IMR-90 (cell line): ENCODE measurements around the gene ART3. TPM values are rescaled to one million over a fixed set of nuclear protein-coding genes. Genes with fewer than 3 reads are reported as not detected.

Experiments
- ATAC-seq: fragments of 200-7000 bp; cut with Tn5 transposase; 2 replicates; pipeline ENCODE4 v1.9.1; 2020; ENCODE audit warnings: low read depth, mild to moderate bottlenecking, moderate library complexity
- BruUV-seq: library from RNA; stranded (reverse); fragments of 400-500 nt; replicated peaks from 2 replicates; lab custom pipeline; 2021; lab: Mats Ljungman, UMichigan
- CTCF ChIA-PET: fragments of 300-600 bp; formaldehyde crosslinking; extraction: SDS; loops from one replicate; lab custom pipeline; 2021; ENCODE audit warnings: antibody characterized with exemption; lab: Yijun Ruan, JAX
- POLR2A ChIA-PET: fragments of 300-600 bp; sonication (Branson Sonifier 250); formaldehyde crosslinking; loops from one replicate; lab custom pipeline; 2022; ENCODE audit warnings: antibody characterized with exemption; ENCODE audit not compliant: unreplicated experiment; lab: Charles Lee
- DNase-seq: peaks from one replicate; pipeline ENCODE4 v3.0.0; 2013
- H2AFZ ChIP-seq: replicated peaks from 2 replicates; pipeline ENCODE3; 2013; ENCODE audit warnings: low read length, mild to moderate bottlenecking; ENCODE audit not compliant: poor library complexity
- H2AK5ac ChIP-seq: 2 replicates; pipeline ENCODE4 v1.6.1; 2013; ENCODE audit warnings: low read depth, low read length, inconsistent platforms
- H2AK9ac ChIP-seq: replicated peaks from 2 replicates; pipeline ENCODE3; 2013; ENCODE audit warnings: mild to moderate bottlenecking, low read depth, low read length, moderate library complexity; ENCODE audit not compliant: poor library complexity
- H2BK120ac ChIP-seq: 2 replicates; pipeline ENCODE4 v1.6.1; 2013; ENCODE audit warnings: low read depth, low read length, inconsistent platforms
- H2BK15ac ChIP-seq: 3 replicates; pipeline ENCODE4 v1.6.1; 2013; ENCODE audit warnings: low read depth, low read length, inconsistent platforms
- H2BK20ac ChIP-seq: 2 replicates; pipeline ENCODE4 v1.6.1; 2013; ENCODE audit warnings: low read depth, mild to moderate bottlenecking, inconsistent platforms, low read length, moderate library complexity
- H2BK5ac ChIP-seq: 2 replicates; pipeline ENCODE4 v1.6.1; 2013; ENCODE audit warnings: mild to moderate bottlenecking, low read depth, low read length, inconsistent platforms; ENCODE audit not compliant: poor library complexity, severe bottlenecking
- H3K14ac ChIP-seq: replicated peaks from 2 replicates; pipeline ENCODE4 v1.6.1; 2013; ENCODE audit warnings: low read depth, low read length, inconsistent platforms
- H3K18ac ChIP-seq: 2 replicates; pipeline ENCODE4 v1.6.1; 2013; ENCODE audit warnings: low read depth, low read length, control low read depth
- H3K23ac ChIP-seq: 2 replicates; pipeline ENCODE4 v1.6.1; 2013; ENCODE audit warnings: low read depth, low read length, inconsistent platforms
- H3K27ac ChIP-seq: 2 replicates; pipeline ENCODE4 v1.5.1; 2013; ENCODE audit warnings: mild to moderate bottlenecking, control low read depth, low read length; ENCODE audit not compliant: insufficient read depth
- H3K27me3 ChIP-seq: 2 replicates; pipeline ENCODE4 v1.6.1; 2013; ENCODE audit warnings: low read length; ENCODE audit not compliant: control insufficient read depth, insufficient read depth
- H3K36me3 ChIP-seq: 2 replicates; pipeline ENCODE4 v1.6.1; 2013; ENCODE audit warnings: low read length, mixed read lengths; ENCODE audit not compliant: control insufficient read depth, insufficient read depth
- H3K4ac ChIP-seq: 2 replicates; pipeline ENCODE4 v1.6.1; 2013; ENCODE audit warnings: low read depth, low read length, inconsistent platforms
- H3K4me1 ChIP-seq: 2 replicates; pipeline ENCODE4 v1.6.1; 2013; ENCODE audit warnings: low read length, mixed read lengths; ENCODE audit not compliant: control insufficient read depth, insufficient read depth
- H3K4me2 ChIP-seq: 2 replicates; pipeline ENCODE4 v1.6.1; 2013; ENCODE audit warnings: low read depth, mild to moderate bottlenecking, control low read depth, low read length, moderate library complexity
- H3K4me3 ChIP-seq: 2 replicates; pipeline ENCODE4 v1.5.1; 2013; ENCODE audit warnings: low read depth, mild to moderate bottlenecking, control low read depth, low read length, moderate library complexity; ENCODE audit not compliant: insufficient read depth
- H3K56ac ChIP-seq: 2 replicates; pipeline ENCODE4 v1.6.1; 2013; ENCODE audit warnings: low read length, inconsistent platforms; ENCODE audit not compliant: insufficient read depth; ENCODE audit errors: extremely low read depth
- H3K79me1 ChIP-seq, 2 experiments: 2 replicates each; pipeline ENCODE4 v1.6.1; 2013; ENCODE audit warnings: low read length in 2 of 2, inconsistent platforms in 1 of 2, low read depth in 1 of 2
- H3K9ac ChIP-seq: 2 replicates; pipeline ENCODE4 v1.6.1; 2013; ENCODE audit warnings: low read depth, low read length, control low read depth
- H3K9me1 ChIP-seq: 2 replicates; pipeline ENCODE4 v1.6.1; 2013; ENCODE audit warnings: low read length, inconsistent platforms; ENCODE audit not compliant: insufficient read depth
- H3K9me3 ChIP-seq: 2 replicates; pipeline ENCODE4 v1.6.1; 2013; ENCODE audit warnings: low read length; ENCODE audit not compliant: control insufficient read depth, insufficient read depth
- H4K20me1 ChIP-seq: 2 replicates; pipeline ENCODE4 v1.6.1; 2013; ENCODE audit warnings: low read length, inconsistent platforms; ENCODE audit not compliant: insufficient read depth
- H4K5ac ChIP-seq: 2 replicates; pipeline ENCODE4 v1.6.1; 2013; ENCODE audit warnings: mild to moderate bottlenecking, low read depth, low read length, control low read depth
- H4K8ac ChIP-seq, 2 experiments: 2 replicates each; pipeline ENCODE4 v1.6.1; 2013; ENCODE audit warnings: low read depth in 2 of 2, low read length in 2 of 2, control low read depth in 1 of 2, inconsistent platforms in 1 of 2
- H4K91ac ChIP-seq: 2 replicates; pipeline ENCODE4 v1.6.1; 2013; ENCODE audit warnings: low read depth, low read length, inconsistent platforms; ENCODE audit not compliant: insufficient read depth
- CEBPB ChIP-seq: IDR thresholded peaks from 2 replicates; pipeline ENCODE4 v1.6.1; 2012; ENCODE audit warnings: low read depth, low read length, improper control_type of control experiment
- MAFK ChIP-seq: IDR thresholded peaks from 2 replicates; pipeline ENCODE4 v1.6.1; 2012; ENCODE audit warnings: low read depth, low read length, improper control_type of control experiment
- MAZ ChIP-seq: IDR thresholded peaks from 2 replicates; pipeline ENCODE4 v1.6.1; 2012; ENCODE audit warnings: low read depth, mild to moderate bottlenecking, low read length, improper control_type of control experiment, moderate library complexity, borderline replicate concordance
- MXI1 ChIP-seq: IDR thresholded peaks from 2 replicates; pipeline ENCODE4 v1.6.1; 2012; ENCODE audit warnings: low read depth, mild to moderate bottlenecking, low read length, moderate library complexity, borderline replicate concordance
- NFE2L2 ChIP-seq: fragments of 150-350 bp; IDR thresholded peaks from 2 replicates; pipeline ENCODE4 v1.6.1; 2016; ENCODE audit warnings: low read depth, mild to moderate bottlenecking, low read length
- POLR2A ChIP-seq: IDR thresholded peaks from 2 replicates; pipeline ENCODE4 v1.6.1; 2012; ENCODE audit warnings: mild to moderate bottlenecking, low read depth, low read length
- RAD21 ChIP-seq: IDR thresholded peaks from 2 replicates; pipeline ENCODE4 v1.6.1; 2012; ENCODE audit warnings: low read length, improper control_type of control experiment
- RCOR1 ChIP-seq: IDR thresholded peaks from 2 replicates; pipeline ENCODE4 v1.6.1; 2012; ENCODE audit warnings: mild to moderate bottlenecking, low read length, improper control_type of control experiment; ENCODE audit not compliant: insufficient replicate concordance
- RFX5 ChIP-seq: IDR thresholded peaks from 2 replicates; pipeline ENCODE4 v1.8.0; 2012; ENCODE audit warnings: low read depth, mild to moderate bottlenecking, low read length, moderate library complexity
- SMC3 ChIP-seq: fragments of 150-350 bp; IDR thresholded peaks from 2 replicates; pipeline ENCODE4 v1.6.1; 2016; ENCODE audit warnings: low read depth, mild to moderate bottlenecking, antibody characterized with exemption, low read length, moderate library complexity
- WGBS, 2 experiments: methylation state at CpG; one replicate each; pipeline versions ENCODE4 v1.1.5 to v1.1.7; 2013; ENCODE audit warnings: missing lambda C conversion rate in 2 of 2; ENCODE audit not compliant: insufficient read length in 1 of 2; ENCODE audit errors: extremely low coverage in 2 of 2; 5-methylcytosine and 5-hydroxymethylcytosine counted together
- dilution Hi-C: fragments of 300-500 bp; cut with HindIII; formaldehyde crosslinking; loops from one replicate; pipeline ENCODE4 v1.14.3; 2018; ENCODE audit warnings: low sequenced_read_pairs; ENCODE audit not compliant: unreplicated experiment
- in situ Hi-C: fragments of 300-500 bp; cut with MboI; formaldehyde crosslinking; loops from 3 replicates; pipeline ENCODE4 v1.14.3; 2019; ENCODE audit warnings: low sequenced_read_pairs, inconsistent platforms, mixed read lengths
- intact Hi-C: fragments of 100-400 bp; cut with micrococcal nuclease; formaldehyde crosslinking; loops from 2 replicates; pipeline ENCODE4 v1.10.0; 2022
- polyA plus RNA-seq, 3 experiments: library from polyadenylated mRNA; depleted of rRNA; stranded (reverse); fragments of >200 nt; gene quantifications; 2 replicates each; pipeline ENCODE4 v1.2.3, GENCODE V29; 2012; ENCODE audit warnings: low replicate concordance in 1 of 3
- total RNA-seq: library from RNA; depleted of rRNA; stranded (reverse); fragments of >200 nt; gene quantifications from 2 replicates; pipeline ENCODE4 v1.2.3, GENCODE V29; 2012
- TF ChIP-seq, protein P1 (sequence below): conservative IDR thresholded peaks from 2 replicates; pipeline ENCODE4 v1.5.1; 2012; ENCODE audit warnings: mild to moderate bottlenecking, low read depth, low read length, improper control_type of control experiment
- TF ChIP-seq, protein P2 (sequence below): fragments of 150-350 bp; IDR thresholded peaks from 2 replicates; pipeline ENCODE4 v1.6.1; 2016; ENCODE audit warnings: low read depth, mild to moderate bottlenecking, low read length, moderate library complexity, borderline replicate concordance
- TF ChIP-seq, protein P3 (sequence below): fragments of 150-350 bp; IDR thresholded peaks from 2 replicates; pipeline ENCODE4 v1.6.1; 2017; ENCODE audit warnings: mild to moderate bottlenecking, antibody characterized with exemption, low read length, low read depth

Gene ART3
- total and polyA plus RNA-seq, 2 of the 4 experiments (the other 2 are of a cell fraction) = 0.15 TPM; not detected in 1

DNA sequence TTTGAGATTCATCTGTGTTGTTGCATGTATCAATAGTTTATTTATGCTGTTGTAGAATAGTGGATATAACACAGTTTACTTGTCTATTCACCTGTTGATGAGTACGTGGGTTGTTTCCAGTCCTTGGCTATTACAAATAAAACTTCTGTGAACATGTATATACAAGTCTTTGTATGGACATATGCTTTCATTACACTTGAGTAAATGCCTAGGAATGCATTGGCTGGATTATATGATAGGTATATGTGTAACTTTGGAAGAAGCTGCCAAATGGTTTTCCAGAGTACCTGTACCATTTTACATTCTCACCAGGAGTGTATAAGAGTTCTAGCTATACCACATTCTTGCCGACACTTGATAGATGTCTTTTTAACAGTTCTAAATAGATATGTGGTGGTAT lies 16.5 kb downstream of the ART3 start:
- in situ Hi-C loops = no loop called here
- CTCF ChIA-PET = no interaction called here

More for the DNA sequence above, 16.5 kb downstream of the ART3 start:
- intact Hi-C loops (no loop called here), dilution Hi-C loops (no loop called here)
- H3K14ac ChIP-seq = no peak overlapping the region
- H4K5ac ChIP-seq = no peak overlapping the region
- H4K8ac ChIP-seq = no peak overlapping the region
- no peak overlapping the region for H2BK15ac ChIP-seq
- no peaks in the 10 kb centered on the region for H3K9me1 ChIP-seq
- no TSS peak for BruUV-seq
- POLR2A ChIA-PET = no interaction called here
- H4K91ac ChIP-seq = no peak overlapping the region
- H3K27me3 ChIP-seq = peaks cover 2% of the 10 kb centered on the region; the same call in 1 of the 2 replicates
- TF ChIP-seq POLR2A (no peak), RCOR1 (no peak), MAZ (no peak), MXI1 (no peak), RAD21 (no peak), CEBPB (no peak), RFX5 (no peak), SMC3 (no peak), NFE2L2 (no peak), MAFK (no peak)
- TF ChIP-seq, protein P1, sequence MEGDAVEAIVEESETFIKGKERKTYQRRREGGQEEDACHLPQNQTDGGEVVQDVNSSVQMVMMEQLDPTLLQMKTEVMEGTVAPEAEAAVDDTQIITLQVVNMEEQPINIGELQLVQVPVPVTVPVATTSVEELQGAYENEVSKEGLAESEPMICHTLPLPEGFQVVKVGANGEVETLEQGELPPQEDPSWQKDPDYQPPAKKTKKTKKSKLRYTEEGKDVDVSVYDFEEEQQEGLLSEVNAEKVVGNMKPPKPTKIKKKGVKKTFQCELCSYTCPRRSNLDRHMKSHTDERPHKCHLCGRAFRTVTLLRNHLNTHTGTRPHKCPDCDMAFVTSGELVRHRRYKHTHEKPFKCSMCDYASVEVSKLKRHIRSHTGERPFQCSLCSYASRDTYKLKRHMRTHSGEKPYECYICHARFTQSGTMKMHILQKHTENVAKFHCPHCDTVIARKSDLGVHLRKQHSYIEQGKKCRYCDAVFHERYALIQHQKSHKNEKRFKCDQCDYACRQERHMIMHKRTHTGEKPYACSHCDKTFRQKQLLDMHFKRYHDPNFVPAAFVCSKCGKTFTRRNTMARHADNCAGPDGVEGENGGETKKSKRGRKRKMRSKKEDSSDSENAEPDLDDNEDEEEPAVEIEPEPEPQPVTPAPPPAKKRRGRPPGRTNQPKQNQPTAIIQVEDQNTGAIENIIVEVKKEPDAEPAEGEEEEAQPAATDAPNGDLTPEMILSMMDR = no peak
- TF ChIP-seq, protein P2, sequence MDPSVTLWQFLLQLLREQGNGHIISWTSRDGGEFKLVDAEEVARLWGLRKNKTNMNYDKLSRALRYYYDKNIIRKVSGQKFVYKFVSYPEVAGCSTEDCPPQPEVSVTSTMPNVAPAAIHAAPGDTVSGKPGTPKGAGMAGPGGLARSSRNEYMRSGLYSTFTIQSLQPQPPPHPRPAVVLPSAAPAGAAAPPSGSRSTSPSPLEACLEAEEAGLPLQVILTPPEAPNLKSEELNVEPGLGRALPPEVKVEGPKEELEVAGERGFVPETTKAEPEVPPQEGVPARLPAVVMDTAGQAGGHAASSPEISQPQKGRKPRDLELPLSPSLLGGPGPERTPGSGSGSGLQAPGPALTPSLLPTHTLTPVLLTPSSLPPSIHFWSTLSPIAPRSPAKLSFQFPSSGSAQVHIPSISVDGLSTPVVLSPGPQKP = no peak
- TF ChIP-seq, protein P3, sequence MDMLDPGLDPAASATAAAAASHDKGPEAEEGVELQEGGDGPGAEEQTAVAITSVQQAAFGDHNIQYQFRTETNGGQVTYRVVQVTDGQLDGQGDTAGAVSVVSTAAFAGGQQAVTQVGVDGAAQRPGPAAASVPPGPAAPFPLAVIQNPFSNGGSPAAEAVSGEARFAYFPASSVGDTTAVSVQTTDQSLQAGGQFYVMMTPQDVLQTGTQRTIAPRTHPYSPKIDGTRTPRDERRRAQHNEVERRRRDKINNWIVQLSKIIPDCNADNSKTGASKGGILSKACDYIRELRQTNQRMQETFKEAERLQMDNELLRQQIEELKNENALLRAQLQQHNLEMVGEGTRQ = no peak
- no peak overlapping the region for H3K4ac ChIP-seq
- no CpG with 5 or more reads among the region's 2 CpGs for WGBS, 2 experiments
- DNase-seq = no peak
- no peak overlapping the region for H2AK9ac ChIP-seq
- no peak overlapping the region for H2BK5ac ChIP-seq
- H3K56ac ChIP-seq = no peak overlapping the region
- no peak overlapping the region for H3K27ac ChIP-seq
- no peaks in the 10 kb centered on the region for H3K9me3 ChIP-seq
- ATAC-seq = no peak
- H3K23ac ChIP-seq = no peak overlapping the region
- no peaks in the 10 kb centered on the region for H4K20me1 ChIP-seq
- H3K4me3 ChIP-seq = no peak overlapping the region
- no peak overlapping the region for H3K18ac ChIP-seq
- no peak overlapping the region for H2AFZ ChIP-seq
- H2AK5ac ChIP-seq = no peak overlapping the region
- no peak overlapping the region for H2BK120ac ChIP-seq
- H3K4me1 ChIP-seq = 0 out of 2 replicates have a peak, but pooled peaks cover 2% of the 10 kb centered on the region
- H2BK20ac ChIP-seq = no peak overlapping the region
- H3K9ac ChIP-seq = no peak overlapping the region
- no peaks in the 10 kb centered on the region for H3K79me1 ChIP-seq
- no peak overlapping the region for H3K4me2 ChIP-seq
- H3K36me3 ChIP-seq = no peaks in the 10 kb centered on the region
